Myocyte (in vitro differentiated cells): ENCODE measurements around the gene ANKRD33B. TPM values are rescaled to one million over a fixed set of nuclear protein-coding genes. Genes with fewer than 3 reads are reported as not detected.
"Not testable (repeated sequence)": the region's sequence is repeated elsewhere in the genome, so short reads cannot be mapped to it uniquely, and the experiment has no call there.

Source experiments
- DNase-seq: peaks from one replicate; pipeline ENCODE4 v3.0.0-alpha.2; 2012; ENCODE audit warnings: low read depth
- total RNA-seq: library from RNA; depleted of rRNA; stranded (reverse); fragments of >200 nt; gene quantifications from 2 replicates; pipeline ENCODE4 v1.2.3, GENCODE V29; 2014

Gene ANKRD33B
- total RNA-seq, 1 donor from 2014 or later: 3.1 TPM

- no peak for DNase-seq
These were observed 28.1 kb downstream of the ANKRD33B start for GRCh38 chr5:10591966-10592365.

GRCh38 chr5:10592601-10593000 lies 28.7 kb downstream of the ANKRD33B start:
- DNase-seq: no peak

- DNase-seq: no peak
These were observed 29.8 kb downstream of the ANKRD33B start for GRCh38 chr5:10593531-10594181.

- no peak for DNase-seq
These were observed 30.8 kb downstream of the ANKRD33B start for GRCh38 chr5:10594591-10595210.

GRCh38 chr5:10595293-10595671 lies 31.4 kb downstream of the ANKRD33B start:
- no peak for DNase-seq

GRCh38 chr5:10595672-10596309 lies 31.9 kb downstream of the ANKRD33B start:
- peak; percentile 84 for DNase-seq

- no peak for DNase-seq
These were observed 32.4 kb downstream of the ANKRD33B start for GRCh38 chr5:10596310-10596703.

- DNase-seq: peak; percentile 30
These were observed 33.1 kb downstream of the ANKRD33B start for GRCh38 chr5:10596886-10597451.

GRCh38 chr5:10599113-10599512 lies 35.2 kb downstream of the ANKRD33B start:
- DNase-seq: no peak

- DNase-seq: peak; percentile 78
These were observed 36.0 kb downstream of the ANKRD33B start for GRCh38 chr5:10599862-10600284.

GRCh38 chr5:10600626-10601245 lies 36.9 kb downstream of the ANKRD33B start:
- DNase-seq: peak; percentile 73

GRCh38 chr5:10601246-10602030 lies 37.6 kb downstream of the ANKRD33B start:
- DNase-seq: peak; percentile 91

- no peak for DNase-seq
These were observed 38.3 kb downstream of the ANKRD33B start for GRCh38 chr5:10602031-10602806.

GRCh38 chr5:10604975-10605374 lies 41.1 kb downstream of the ANKRD33B start:
- DNase-seq: no peak

- DNase-seq: not testable (repeated sequence)
These were observed 42.8 kb downstream of the ANKRD33B start for GRCh38 chr5:10606632-10607022.

- peak; percentile 57 for DNase-seq
These were observed 43.3 kb downstream of the ANKRD33B start for GRCh38 chr5:10607023-10607665.

- DNase-seq: peak; percentile 94
These were observed 43.8 kb downstream of the ANKRD33B start for GRCh38 chr5:10607666-10608073.

GRCh38 chr5:10608081-10608480 lies 44.2 kb downstream of the ANKRD33B start:
- DNase-seq: not testable (repeated sequence)

- no peak for DNase-seq
These were observed 46.2 kb downstream of the ANKRD33B start for GRCh38 chr5:10610058-10610457.

GRCh38 chr5:10611290-10611689 lies 47.4 kb downstream of the ANKRD33B start:
- no peak for DNase-seq
